ENCODE results near the gene STXBP4.

- no peak for TF ChIP-seq CTCF (IDR thresholded peaks at IDR 0.05; ENCODE audit: insufficient read depth, low read depth, low read length)
- TF ChIP-seq EZH2 (IDR thresholded peaks at IDR 0.05; ENCODE audit: insufficient read depth, low read length), result no peak
These were observed 69.3 kb downstream of the STXBP4 start for GRCh38 chr17:55037828-55038227.
